Dedifferentiated amniotic fluid mesenchymal stem cell (primary cell): ENCODE data around the gene KBTBD12.
"Not testable (repeated sequence)": the region's sequence is repeated elsewhere in the genome, so short reads cannot be mapped to it uniquely, and the experiment has no call there.

ENCODE experiments used
- DNase-seq: peaks from one replicate; pipeline ENCODE4 v3.0.0-alpha.2; 2016; ENCODE audit errors: extremely low spot score

Gene KBTBD12

GRCh38 chr3:127915115-127915936 is at the start of gene KBTBD12:
Gene KBTBD12 (plus strand): TSS chr3:127915232. CDS start chr3:127923062, 7,830 bp downstream.
- no peak for DNase-seq

GRCh38 chr3:127865941-127866340 is 49.1 kb upstream of the KBTBD12 start:
- peak; percentile 24 for DNase-seq

- DNase-seq, result no peak
These were observed 47.6 kb upstream of the KBTBD12 start for GRCh38 chr3:127867412-127867811.

- DNase-seq, result no peak
These were observed 47.0 kb upstream of the KBTBD12 start for GRCh38 chr3:127867986-127868385.

- no peak for DNase-seq
These were observed 44.9 kb upstream of the KBTBD12 start for GRCh38 chr3:127870156-127870555.

- DNase-seq, result not testable (repeated sequence)
These were observed 40.9 kb upstream of the KBTBD12 start for GRCh38 chr3:127874097-127874496.

- DNase-seq, result no peak
These were observed 33.4 kb upstream of the KBTBD12 start for GRCh38 chr3:127881586-127881985.

GRCh38 chr3:127884041-127884440 is 31.0 kb upstream of the KBTBD12 start:
- no peak for DNase-seq

- no peak for DNase-seq
These were observed 28.6 kb upstream of the KBTBD12 start for GRCh38 chr3:127886231-127886955.

GRCh38 chr3:127886956-127887231 is 28.1 kb upstream of the KBTBD12 start:
- no peak for DNase-seq

GRCh38 chr3:127887321-127887720 is 27.7 kb upstream of the KBTBD12 start:
- no peak for DNase-seq

GRCh38 chr3:127888156-127888555 is 26.9 kb upstream of the KBTBD12 start:
- DNase-seq, result no peak

- no peak for DNase-seq
These were observed 26.4 kb upstream of the KBTBD12 start for GRCh38 chr3:127888564-127889107.

GRCh38 chr3:127889461-127889863 is 25.6 kb upstream of the KBTBD12 start:
- no peak for DNase-seq

- no peak for DNase-seq
These were observed 24.9 kb upstream of the KBTBD12 start for GRCh38 chr3:127889976-127890650.

GRCh38 chr3:127890651-127891290 is 24.3 kb upstream of the KBTBD12 start:
- DNase-seq, result not testable (repeated sequence)

GRCh38 chr3:127894481-127894880 is 20.6 kb upstream of the KBTBD12 start:
- no peak for DNase-seq

- DNase-seq, result no peak
These were observed 15.8 kb upstream of the KBTBD12 start for GRCh38 chr3:127899200-127899599.

GRCh38 chr3:127899766-127900165 is 15.3 kb upstream of the KBTBD12 start:
- no peak for DNase-seq

GRCh38 chr3:127900536-127900935 is 14.5 kb upstream of the KBTBD12 start:
- no peak for DNase-seq

- no peak for DNase-seq
These were observed 12.5 kb upstream of the KBTBD12 start for GRCh38 chr3:127902486-127902885.
